Anterior cingulate cortex (tissue), 58 donors: Measurements from ENCODE around the gene TBC1D25.
A peak's percentile ranks its signal among the peaks of the same experiment; 100 is the strongest.
"Not testable (repeated sequence)": the region's sequence is repeated elsewhere in the genome, so short reads cannot be mapped to it uniquely, and the experiment has no call there.

Experiments
- DNase-seq, 58 donors: peaks; one replicate each; lab custom pipeline; 2025; lab: John Stamatoyannopoulos, UW

Gene TBC1D25

DNA sequence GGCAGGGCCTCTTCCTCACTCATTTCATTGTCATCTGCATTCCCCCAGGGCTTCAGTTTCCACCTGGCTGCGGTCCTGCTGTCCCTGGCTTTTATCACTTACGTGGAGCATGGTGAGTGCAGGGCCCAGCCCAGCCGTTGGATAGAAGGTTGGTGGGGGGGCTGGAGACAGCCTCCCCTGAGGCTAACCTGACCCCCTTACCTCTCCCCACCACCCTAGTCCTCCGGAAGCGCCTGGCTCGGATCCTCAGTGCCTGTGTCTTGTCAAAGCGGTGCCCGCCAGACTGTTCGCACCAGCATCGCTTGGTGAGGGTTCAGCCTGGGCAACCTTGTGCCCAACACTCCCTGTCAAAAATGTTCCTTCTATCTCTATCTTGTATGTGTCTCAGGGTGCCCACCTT lies 23.7 kb upstream of the TBC1D25 start:
- no peak for DNase-seq

DNA sequence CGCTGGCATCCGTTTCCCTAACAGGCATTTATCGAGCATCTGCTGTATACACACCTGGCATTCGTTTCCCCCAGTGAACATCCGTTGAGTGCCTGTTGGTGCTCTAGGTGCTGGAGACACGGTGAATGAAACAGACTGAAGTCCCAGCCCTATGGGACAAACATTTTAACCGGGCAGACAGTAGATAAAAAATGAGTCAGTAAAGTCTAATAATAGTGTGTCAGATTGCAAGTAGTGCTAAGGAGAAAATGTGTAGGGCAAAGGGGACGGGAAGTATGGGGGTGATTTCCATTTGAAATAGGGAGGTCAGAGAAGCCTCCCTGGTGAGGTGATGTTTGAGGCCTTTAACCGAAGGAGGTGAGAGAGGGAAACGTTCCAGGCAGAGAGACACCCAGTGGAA lies 23.2 kb upstream of the TBC1D25 start:
- no peak for DNase-seq

DNA sequence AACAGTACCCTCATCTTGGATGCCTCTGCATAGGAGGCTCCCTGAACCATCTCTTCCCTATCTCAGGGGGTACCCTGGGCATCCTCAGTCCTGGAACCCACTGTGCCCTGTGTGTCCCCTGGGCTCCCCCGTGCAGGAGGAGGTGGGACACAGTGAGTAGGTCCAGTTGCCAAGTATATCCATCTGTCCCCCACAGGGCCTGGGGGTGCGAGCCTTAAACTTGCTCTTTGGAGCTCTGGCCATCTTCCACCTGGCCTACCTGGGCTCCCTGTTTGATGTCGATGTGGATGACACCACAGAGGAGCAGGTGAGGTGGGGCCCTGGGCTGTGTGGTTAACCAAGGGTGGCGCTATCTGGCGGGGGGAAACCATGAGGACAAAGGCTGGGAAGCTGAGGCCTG lies 22.5 kb upstream of the TBC1D25 start:
- DNase-seq, result no peak

GRCh38 chrX:48519481-48519880 lies 20.0 kb upstream of the TBC1D25 start:
- not testable (repeated sequence) for DNase-seq

DNA sequence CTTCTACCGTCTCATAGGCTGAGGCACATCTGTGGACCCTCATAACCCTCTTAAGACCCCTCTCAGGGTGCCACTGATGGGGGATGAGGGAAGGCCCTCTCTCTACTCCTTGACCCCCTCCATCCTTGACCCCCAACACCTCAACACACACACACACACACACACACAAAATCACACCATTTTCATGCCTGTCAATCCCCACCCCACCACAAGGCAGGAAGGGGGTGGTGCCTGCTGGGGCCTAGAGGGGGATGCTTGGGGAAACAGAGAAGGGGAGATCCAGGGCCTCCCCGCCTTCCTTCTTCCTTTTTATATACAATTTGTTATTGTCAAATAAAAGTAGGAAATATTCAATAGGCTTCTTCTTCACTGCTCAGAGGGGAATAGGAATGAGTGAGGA lies 19.1 kb upstream of the TBC1D25 start:
- no peak for DNase-seq

DNA sequence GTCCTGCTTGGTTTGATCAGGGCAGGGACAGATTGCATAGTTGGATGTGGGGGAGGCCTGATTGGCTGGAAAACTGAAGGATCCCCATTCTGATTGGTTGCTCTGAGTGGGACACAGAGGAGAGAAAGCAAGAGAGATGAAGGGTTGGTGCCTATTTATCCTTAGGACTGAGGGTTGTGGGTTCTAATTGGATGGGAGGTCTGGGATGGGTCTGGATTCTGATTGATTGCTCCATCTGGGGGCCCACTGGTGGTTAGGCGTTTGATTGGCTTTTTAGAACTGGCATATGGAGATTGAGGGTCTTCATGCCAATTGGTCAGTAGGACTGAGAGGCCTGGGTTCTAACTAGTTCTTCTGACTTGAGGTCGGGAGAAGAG lies 18.6 kb upstream of the TBC1D25 start:
- peak in 19 of 58 donors; percentile 1 to 49 (median 9) for DNase-seq

DNA sequence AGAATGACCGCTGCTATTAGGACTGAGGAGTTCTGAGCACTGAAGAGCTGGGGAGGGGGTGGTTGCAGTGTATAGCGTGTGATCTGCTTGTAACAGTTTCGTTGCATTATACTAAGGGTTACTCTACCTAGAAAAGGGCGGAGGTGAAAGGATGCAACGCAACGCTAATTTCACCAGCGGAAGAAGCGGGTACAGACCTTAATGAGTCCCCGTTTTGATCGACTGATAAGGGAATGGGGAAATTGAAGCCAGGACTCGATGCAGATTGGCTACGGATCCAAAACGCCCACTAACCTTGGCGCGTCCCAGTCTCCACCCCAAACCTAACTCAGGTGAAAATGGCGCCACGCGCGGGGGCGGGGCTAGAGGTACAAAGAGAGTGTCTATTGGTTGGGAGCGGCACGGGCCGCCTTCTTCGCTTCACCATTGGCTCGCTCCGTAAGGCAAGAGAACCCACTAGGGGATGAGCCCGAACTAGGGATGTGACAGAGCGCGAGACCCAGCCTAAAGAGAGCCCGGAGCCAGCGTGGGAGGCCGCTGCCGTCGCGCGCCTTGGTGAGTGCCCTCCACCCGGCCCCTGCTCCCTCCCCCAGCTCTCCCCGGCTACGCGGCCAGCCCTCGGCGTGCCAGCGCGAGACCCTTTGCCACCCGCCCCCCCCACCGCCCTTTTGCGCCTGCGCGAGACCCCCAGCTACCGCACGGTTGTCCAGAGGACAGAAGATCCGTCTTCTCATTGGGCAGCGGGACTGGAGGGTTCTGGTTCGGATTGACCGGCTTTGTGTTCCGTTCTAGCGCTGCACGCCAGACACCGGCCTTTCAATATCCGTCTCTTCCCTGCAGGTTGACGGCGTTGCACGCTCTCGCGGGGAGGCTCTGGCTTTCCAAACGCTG lies 17.9 kb upstream of the TBC1D25 start, which contains the start of gene EBP:
Gene EBP (plus strand): TSS at position 456 of the 891 bp plus-strand sequence. CDS start 1,964 bp downstream, outside the sequence.
- peak; percentile 5 to 87 (median 74) for DNase-seq

DNA sequence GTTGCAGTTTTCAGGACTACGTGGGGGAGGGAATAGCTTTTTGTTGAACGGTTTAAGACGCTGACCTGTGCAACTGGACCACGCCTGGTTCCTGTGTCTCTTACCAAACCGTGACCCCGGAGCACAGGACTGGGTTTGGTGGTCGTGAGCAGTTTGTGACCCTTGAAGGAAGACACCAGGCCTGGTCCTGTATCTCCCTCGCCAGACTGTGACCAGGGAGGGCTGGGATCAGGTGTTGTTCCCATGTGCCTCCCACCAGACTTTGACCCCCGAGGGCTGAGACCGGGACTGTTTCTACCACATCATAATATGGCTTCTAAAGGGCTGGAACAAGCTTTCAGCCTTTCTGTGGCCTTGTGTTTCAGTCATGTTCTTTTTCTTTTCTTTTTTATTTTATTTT lies 17.2 kb upstream of the TBC1D25 start:
- DNase-seq, result no peak

DNA sequence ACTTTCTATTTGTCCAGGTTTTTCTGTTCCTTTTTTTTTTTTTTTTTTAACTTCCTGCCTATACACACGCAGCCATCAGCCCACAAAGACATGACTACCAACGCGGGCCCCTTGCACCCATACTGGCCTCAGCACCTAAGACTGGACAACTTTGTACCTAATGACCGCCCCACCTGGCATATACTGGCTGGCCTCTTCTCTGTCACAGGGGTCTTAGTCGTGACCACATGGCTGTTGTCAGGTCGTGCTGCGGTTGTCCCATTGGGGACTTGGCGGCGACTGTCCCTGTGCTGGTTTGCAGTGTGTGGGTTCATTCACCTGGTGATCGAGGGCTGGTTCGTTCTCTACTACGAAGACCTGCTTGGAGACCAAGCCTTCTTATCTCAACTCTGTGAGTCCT lies 15.8 kb upstream of the TBC1D25 start:
- no peak for DNase-seq

DNA sequence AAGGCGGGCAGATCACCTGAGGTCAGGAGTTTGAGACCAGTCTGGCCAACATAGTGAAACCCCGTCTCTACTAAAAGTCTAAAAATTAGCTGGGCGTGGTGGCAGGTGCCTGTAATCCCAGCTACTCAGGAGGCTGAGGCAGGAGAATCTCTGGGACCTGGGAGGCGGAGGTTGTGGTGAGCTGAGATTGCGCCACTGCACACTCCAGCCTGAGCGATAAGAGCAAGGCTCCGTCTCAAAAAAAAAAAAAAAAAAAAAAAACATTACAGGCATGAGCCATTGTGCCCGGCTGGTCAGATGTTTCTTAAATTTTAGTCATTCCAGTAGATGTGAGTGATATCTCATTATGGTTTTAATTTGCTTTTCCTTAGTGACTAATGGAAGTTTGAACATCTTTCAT lies 13.7 kb upstream of the TBC1D25 start:
- DNase-seq, result not testable (repeated sequence)

DNA sequence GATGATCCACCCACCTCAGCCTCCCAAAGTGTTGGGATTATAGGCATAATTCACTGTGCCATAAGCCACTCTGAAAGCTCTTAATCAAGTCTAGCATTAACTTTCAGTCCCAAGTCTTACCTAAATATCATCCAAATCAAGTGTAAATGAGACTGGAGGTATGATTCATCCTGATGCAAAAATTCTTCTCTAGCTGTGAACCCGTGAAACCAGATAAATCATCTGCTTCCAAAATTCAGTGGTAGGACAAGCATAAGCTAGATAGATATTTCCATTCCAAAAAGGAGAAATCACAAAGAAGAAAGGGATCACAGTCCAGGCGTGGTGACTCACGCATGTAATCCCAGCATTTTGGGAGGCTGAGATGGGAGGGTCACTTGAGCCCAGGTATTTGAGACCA lies 8.8 kb upstream of the TBC1D25 start:
- no peak for DNase-seq

DNA sequence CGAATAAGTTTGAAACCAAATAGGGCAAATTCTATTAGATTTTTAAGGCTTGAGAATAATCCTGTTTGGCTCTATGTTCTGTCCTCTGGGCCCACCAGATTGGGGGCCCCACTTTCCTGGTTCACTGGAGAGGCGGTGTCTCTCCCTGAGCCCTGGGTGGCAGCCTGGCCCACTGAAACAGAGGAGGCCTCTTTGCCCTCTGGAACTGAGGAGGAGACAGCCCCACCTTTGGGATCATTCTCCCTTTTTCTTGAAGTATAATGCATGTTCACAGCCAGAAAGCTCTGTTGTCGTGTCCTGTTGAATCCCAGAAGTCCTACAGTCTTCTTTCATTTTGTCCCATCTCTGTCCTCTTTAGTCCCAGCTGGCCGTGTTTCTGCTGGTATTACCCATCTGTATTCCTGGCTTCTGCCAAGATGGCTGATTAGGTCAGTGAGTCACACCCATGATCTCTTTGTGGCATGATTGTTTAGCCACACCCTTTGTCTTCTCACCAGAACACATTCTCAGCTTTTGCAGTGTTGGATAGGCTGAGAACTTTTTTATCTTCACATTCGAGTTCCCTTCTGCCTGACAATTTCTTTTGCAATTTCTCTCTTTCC lies 8.1 kb upstream of the TBC1D25 start:
- no peak for DNase-seq

GRCh38 chrX:48532161-48532560 lies 7.4 kb upstream of the TBC1D25 start:
- no peak for DNase-seq

- no peak for DNase-seq
Measured at GRCh38 chrX:48533165-48533564, 6.3 kb upstream of the TBC1D25 start.

DNA sequence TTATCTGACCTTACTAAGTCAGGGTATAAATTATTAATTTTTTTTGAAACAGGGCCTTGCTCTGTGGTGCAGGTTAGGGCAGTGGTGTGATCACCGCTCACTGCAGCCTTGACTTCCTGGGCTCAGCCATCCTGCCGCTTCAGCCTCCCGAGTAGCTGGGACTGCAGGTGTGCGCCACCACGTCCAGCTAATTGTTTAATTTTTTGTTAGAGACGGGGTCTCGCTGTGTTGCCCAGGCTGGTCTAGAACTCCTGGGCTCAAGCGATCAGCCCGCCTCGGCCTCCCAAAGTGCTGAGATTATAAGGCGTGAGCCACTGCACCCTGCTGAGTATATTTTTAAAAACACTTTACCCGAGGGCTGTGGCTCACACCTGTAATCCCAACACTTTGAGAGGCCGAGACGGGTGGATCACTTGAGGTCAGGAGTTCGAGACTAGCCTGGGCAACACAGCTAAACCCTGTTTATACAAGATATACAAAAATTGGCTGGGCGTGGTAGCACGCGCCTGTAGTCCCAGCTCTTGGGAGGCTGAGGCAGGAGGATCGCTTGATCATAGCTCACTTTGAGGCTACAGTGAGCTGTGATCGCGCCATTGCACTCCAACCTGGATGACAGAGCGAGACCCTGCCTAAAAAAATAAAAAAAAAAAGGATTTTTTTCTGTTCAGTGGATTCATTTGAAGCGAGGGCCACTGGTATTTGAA lies 721 bp upstream of the TBC1D25 start:
- DNase-seq, result no peak

- DNase-seq, result peak in 22 of 58 donors; percentile 1 to 46 (median 26)
Measured at GRCh38 chrX:48540028-48540375, 488 bp downstream of the TBC1D25 start.

DNA sequence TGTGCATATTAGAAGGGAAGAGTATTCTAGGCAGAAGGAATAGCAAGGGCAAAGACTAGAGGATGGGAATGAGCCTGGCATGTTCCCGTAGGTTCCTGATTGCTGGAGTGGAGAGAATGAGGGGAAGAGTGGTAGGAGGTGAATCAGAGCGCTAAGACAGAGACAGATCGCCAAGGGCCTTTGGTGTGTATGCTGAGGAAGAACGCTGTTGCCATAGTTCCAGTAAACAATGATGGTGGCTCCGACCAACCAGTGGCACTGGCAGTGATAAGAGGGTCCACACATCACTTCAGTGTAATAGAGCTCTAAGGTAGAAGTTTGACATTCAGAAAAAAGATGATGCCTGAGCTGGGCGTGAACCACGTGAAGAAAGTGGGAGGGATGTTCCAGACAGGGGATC lies 966 bp downstream of the TBC1D25 start:
- no peak for DNase-seq

GRCh38 chrX:48541140-48541814 lies 1.8 kb downstream of the TBC1D25 start:
- DNase-seq, result no peak

DNA sequence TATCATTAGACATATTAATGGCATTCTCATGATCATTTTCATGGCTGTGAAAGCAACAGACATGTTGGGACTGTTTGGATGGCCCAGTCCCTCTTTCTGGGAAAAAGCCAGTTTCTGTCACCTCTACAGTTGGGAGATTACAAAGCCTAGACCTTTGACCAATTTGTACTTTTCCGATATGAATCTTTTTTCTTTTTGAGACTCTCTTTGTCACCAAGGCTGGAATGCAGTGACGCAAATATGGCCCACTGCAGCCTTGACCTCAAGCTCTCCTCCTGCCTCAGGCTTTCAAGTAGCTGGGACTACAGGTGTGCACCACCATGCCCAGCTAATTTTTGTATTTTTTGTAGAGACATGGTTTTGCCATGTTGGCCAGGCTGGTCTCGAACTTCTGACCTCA lies 9.4 kb downstream of the TBC1D25 start:
- DNase-seq, result no peak

DNA sequence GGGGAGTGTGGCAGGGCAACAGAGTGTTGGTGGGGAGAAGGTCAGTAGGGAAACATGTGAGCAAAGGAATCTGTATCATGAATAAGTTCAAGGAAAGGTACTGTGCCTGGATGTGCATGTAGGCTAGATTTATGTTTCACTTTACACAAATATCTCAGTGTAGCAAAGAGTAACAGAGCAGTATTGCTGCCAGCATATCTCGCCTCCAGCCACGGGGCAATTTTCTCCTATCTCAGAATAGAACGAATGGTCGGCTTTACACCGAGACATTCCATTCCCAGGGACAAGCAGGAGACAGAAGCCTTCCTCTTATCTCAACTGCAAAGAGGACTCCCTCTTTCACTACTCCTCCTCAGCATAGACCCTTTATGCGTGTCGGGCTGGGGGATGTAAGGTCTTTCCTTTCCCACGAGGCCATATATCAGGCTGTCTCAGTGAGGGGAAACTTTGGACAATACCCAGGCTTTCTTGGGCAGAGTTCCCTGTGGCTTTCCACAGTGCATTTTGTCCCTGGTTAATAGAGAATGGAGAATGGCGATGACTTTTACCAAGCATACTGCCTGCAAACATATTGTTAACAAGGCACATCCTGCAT lies 16.3 kb downstream of the TBC1D25 start:
- not testable (repeated sequence) for DNase-seq
